ENCODE results near the gene GALNT9. TPM values are rescaled to one million over a fixed set of nuclear protein-coding genes. Genes with fewer than 3 reads are reported as not detected.

The GALNT9 gene
- total RNA-seq, 1 experiment from 2014 or later = not detected

DNA sequence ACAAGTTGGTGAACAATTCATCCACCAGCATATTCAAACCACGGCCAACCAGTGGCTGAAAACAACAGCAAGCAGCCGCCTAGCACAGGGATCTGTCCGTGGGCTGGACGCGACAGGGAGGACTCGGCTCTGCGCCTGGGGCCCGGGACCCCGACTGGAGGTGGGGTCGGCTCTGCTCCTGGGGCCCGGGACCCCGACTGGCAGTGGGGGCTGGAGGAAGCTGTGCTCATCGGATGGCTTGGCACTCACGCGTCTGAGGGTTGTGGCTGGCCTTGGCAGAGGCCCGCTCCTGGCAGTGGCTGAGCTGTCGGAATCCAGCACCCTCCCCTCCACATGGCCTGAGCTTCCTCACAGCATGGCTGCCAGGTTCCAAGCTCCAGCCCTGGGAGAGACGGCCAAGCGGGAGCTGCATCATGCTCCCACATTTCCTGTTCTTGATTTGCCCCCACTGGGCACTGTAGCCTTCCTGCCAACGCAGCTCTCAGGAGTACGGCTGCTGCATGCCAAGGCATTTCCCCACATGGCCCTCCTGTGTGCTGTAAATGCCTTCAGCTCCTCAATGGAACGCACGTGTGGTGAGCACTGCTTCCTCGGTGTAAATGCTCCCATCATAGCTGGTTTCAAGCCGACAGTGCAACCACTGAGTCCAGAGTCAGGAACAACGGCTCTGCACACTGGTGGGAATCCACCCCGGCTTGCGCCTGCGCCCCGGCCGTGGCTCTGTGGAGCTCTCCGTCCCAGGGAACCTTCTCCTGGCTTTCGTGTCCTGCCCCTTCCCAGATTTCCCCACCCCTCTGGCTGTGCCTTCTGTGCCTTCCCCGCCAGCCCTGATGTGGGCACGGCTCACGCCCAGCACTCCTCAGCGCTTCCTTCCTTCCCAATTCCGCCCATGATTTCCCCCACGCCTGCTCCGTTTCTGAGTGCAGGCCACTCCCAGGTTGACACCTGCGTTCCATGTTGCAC lies 7.3 kb upstream of the GALNT9 start:
- no peaks in the 10 kb centered on the region for H3K27me3 ChIP-seq (ENCODE audit: low read length)
- H2AFZ ChIP-seq (ENCODE audit: low read length) = no peak overlapping the region
- H3K9me3 ChIP-seq (ENCODE audit: low read length) = no peaks in the 10 kb centered on the region
- no peak for DNase-seq
- no peaks in the 10 kb centered on the region for H3K36me3 ChIP-seq (ENCODE audit: insufficient read depth, low read length)
- H3K4me2 ChIP-seq (ENCODE audit: low read depth, low read length, poor library complexity, severe bottlenecking) = no peak overlapping the region
- no peak overlapping the region for H3K9ac ChIP-seq (ENCODE audit: low read length)
- H3K27ac ChIP-seq (ENCODE audit: low read length) = no peak overlapping the region
- H3K4me3 ChIP-seq (ENCODE audit: low read length) = no peak overlapping the region
- no peaks in the 10 kb centered on the region for H4K20me1 ChIP-seq (ENCODE audit: insufficient read depth, low read depth, low read length)
- H3K9me2 ChIP-seq (replicated peaks; ENCODE audit: insufficient read depth, low read length) = no peaks in the 10 kb centered on the region
- no peaks in the 10 kb centered on the region for H3K79me2 ChIP-seq (ENCODE audit: low read length)
- no peaks in the 10 kb centered on the region for H3K4me1 ChIP-seq (ENCODE audit: low read length)

DNA sequence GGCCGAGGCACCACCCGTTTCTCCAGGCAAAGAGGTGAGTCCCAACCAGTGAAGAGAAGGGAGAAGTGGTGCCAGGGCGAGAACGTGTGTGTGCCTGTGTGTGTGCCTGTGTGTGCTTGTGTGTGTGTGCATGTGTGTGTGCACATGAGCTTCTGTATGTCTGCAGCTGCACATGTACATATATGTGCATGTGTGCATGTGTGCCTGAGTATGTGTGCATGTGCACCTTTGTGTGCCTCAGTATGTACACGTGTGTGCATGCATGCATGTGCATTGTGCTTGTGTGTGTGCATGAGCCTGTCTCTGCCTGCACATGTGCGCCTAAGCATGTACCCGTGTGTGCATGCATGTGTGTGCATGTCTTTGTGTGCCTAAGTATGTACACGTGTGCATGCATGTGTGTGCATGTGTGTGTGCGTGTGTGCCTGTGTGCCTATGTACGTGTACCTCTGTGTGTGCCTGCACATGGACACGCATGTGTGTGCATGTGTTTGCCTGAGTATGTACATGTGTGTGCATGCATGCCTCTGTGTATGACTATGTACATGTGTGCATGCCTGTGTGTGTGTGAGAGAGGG lies 5.9 kb upstream of the GALNT9 start:
- Histone ChIP-seq H3K4me3 (ENCODE audit: low read length) (no peak overlapping the region), H3K9ac (ENCODE audit: low read length) (no peak overlapping the region), H3K27ac (ENCODE audit: low read length) (no peak overlapping the region), H3K9me2 (replicated peaks; ENCODE audit: insufficient read depth, low read length) (no peaks in the 10 kb centered on the region), H3K4me1 (ENCODE audit: low read length) (no peaks in the 10 kb centered on the region), H3K27me3 (ENCODE audit: low read length) (no peaks in the 10 kb centered on the region), H2AFZ (ENCODE audit: low read length) (no peak overlapping the region), H4K20me1 (ENCODE audit: insufficient read depth, low read depth, low read length) (no peaks in the 10 kb centered on the region), H3K4me2 (ENCODE audit: low read depth, low read length, poor library complexity, severe bottlenecking) (no peak overlapping the region), H3K79me2 (ENCODE audit: low read length) (no peaks in the 10 kb centered on the region), H3K9me3 (ENCODE audit: low read length) (no peaks in the 10 kb centered on the region), H3K36me3 (ENCODE audit: insufficient read depth, low read length) (no peaks in the 10 kb centered on the region)
- no peak for DNase-seq

DNA sequence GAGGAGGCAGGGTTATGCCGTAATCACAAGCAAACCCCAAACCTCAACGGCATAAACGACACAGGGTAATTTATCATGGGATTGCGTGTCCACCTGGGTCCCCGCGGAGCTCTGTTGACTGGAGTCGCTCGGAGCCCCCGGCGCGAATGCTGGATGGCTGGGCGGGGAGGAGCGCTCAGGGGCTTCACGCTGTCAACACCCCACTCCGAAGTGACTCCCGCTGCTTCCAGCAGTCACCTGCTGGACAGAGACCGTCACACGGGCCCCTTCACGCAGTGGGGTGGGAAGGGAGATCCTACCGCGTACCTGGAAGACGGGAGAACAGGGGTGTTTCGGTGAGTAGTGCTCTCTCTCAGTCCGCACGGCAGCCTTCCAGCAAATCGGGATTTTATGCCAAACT lies 4.4 kb upstream of the GALNT9 start:
- Histone ChIP-seq H2AFZ (ENCODE audit: low read length) (no peak overlapping the region), H3K4me2 (ENCODE audit: low read depth, low read length, poor library complexity, severe bottlenecking) (no peak overlapping the region), H3K9me3 (ENCODE audit: low read length) (no peaks in the 10 kb centered on the region), H3K79me2 (ENCODE audit: low read length) (no peaks in the 10 kb centered on the region), H4K20me1 (ENCODE audit: insufficient read depth, low read depth, low read length) (no peaks in the 10 kb centered on the region), H3K4me3 (ENCODE audit: low read length) (no peak overlapping the region), H3K4me1 (ENCODE audit: low read length) (no peaks in the 10 kb centered on the region), H3K36me3 (ENCODE audit: insufficient read depth, low read length) (no peaks in the 10 kb centered on the region), H3K9me2 (replicated peaks; ENCODE audit: insufficient read depth, low read length) (no peaks in the 10 kb centered on the region), H3K27me3 (ENCODE audit: low read length) (no peaks in the 10 kb centered on the region), H3K27ac (ENCODE audit: low read length) (no peak overlapping the region), H3K9ac (ENCODE audit: low read length) (no peak overlapping the region)
- no peak for DNase-seq

DNA sequence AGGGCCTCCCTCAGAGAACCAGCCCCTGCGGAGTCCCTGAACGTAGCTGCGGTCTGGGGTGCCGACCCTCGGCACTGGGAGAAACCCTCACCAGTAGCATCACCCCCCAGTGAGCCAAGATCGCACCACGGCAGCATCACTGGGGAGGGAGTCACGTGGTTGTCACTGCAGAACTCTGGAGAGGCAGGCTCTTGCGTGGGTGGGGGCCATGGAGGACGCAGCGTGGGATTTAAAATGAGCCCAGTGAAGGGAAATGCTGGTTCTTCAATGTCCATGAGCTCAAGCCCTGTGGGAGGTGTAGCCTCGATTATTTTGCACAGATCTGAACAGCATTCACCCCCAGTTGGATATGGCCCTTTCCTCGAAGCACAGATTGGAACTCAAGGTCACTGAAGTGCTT lies 3.9 kb upstream of the GALNT9 start:
- Histone ChIP-seq H3K36me3 (ENCODE audit: insufficient read depth, low read length) (no peaks in the 10 kb centered on the region), H3K4me2 (ENCODE audit: low read depth, low read length, poor library complexity, severe bottlenecking) (no peak overlapping the region), H3K79me2 (ENCODE audit: low read length) (no peaks in the 10 kb centered on the region), H3K9ac (ENCODE audit: low read length) (no peak overlapping the region), H2AFZ (ENCODE audit: low read length) (no peak overlapping the region), H4K20me1 (ENCODE audit: insufficient read depth, low read depth, low read length) (no peaks in the 10 kb centered on the region), H3K27me3 (ENCODE audit: low read length) (no peaks in the 10 kb centered on the region), H3K9me2 (replicated peaks; ENCODE audit: insufficient read depth, low read length) (no peaks in the 10 kb centered on the region), H3K4me1 (ENCODE audit: low read length) (no peaks in the 10 kb centered on the region), H3K4me3 (ENCODE audit: low read length) (no peak overlapping the region), H3K27ac (ENCODE audit: low read length) (no peak overlapping the region), H3K9me3 (ENCODE audit: low read length) (no peaks in the 10 kb centered on the region)
- no peak for DNase-seq

- Histone ChIP-seq H3K27ac (ENCODE audit: low read length) (no peak overlapping the region), H3K79me2 (ENCODE audit: low read length) (no peaks in the 10 kb centered on the region), H4K20me1 (ENCODE audit: insufficient read depth, low read depth, low read length) (no peaks in the 10 kb centered on the region), H3K9me2 (replicated peaks; ENCODE audit: insufficient read depth, low read length) (no peaks in the 10 kb centered on the region), H3K4me2 (ENCODE audit: low read depth, low read length, poor library complexity, severe bottlenecking) (no peak overlapping the region), H3K27me3 (ENCODE audit: low read length) (no peaks in the 10 kb centered on the region), H3K36me3 (ENCODE audit: insufficient read depth, low read length) (no peaks in the 10 kb centered on the region), H3K4me1 (ENCODE audit: low read length) (no peaks in the 10 kb centered on the region), H3K9ac (ENCODE audit: low read length) (no peak overlapping the region), H2AFZ (ENCODE audit: low read length) (no peak overlapping the region), H3K4me3 (ENCODE audit: low read length) (no peak overlapping the region), H3K9me3 (ENCODE audit: low read length) (no peaks in the 10 kb centered on the region)
- no peak for DNase-seq
Observed at GRCh38 chr12:132330549-132330881, 1.1 kb upstream of the GALNT9 start.

DNA sequence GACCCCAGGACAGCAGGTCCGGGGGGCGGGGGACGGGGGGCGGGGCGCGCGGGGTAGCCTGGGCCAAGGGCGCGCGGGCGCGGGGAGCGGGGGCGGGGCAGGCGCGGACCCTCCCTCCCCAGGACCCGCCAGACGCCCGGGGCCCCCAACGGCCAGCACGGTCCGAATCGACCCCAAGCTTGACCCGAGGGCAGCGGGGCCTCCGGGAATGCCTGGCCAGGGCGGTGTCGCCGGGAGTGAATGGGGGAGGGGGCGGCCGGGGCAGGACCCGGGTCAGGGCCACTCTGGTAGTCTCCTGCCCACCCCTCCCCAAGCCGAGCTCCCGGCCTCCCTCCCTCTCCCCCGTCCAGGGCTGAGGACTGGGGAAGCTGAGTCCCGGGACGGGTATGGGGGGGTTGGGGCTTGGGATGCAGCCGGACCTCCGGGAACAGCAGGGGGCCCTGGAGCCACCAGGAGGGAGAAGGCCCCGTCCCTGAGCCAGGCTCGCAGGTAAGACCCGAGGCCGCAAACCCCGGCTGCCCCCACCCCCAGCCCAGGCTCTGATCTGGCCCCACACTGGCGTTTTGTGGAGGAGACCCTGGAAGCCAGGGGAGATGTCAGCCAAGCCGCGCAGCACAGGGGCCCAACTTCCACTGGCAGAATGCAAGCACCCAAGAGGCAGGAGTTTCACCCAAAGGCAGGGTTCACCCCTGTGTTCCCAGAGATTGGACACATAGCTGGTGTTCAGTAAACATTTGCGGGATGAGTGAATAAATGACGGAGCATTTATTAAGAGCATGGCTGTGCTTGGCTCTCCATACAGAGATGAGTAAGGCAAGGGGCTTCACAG lies 545 bp upstream of the GALNT9 start:
- H3K27me3 ChIP-seq (ENCODE audit: low read length) = no peaks in the 10 kb centered on the region
- no peaks in the 10 kb centered on the region for H3K4me1 ChIP-seq (ENCODE audit: low read length)
- H2AFZ ChIP-seq (ENCODE audit: low read length) = no peak overlapping the region
- H3K9ac ChIP-seq (ENCODE audit: low read length) = no peak overlapping the region
- DNase-seq = no peak
- no peak overlapping the region for H3K27ac ChIP-seq (ENCODE audit: low read length)
- H3K4me3 ChIP-seq (ENCODE audit: low read length) = no peak overlapping the region
- H3K9me2 ChIP-seq (replicated peaks; ENCODE audit: insufficient read depth, low read length) = no peaks in the 10 kb centered on the region
- H3K9me3 ChIP-seq (ENCODE audit: low read length) = no peaks in the 10 kb centered on the region
- no peaks in the 10 kb centered on the region for H3K79me2 ChIP-seq (ENCODE audit: low read length)
- H3K4me2 ChIP-seq (ENCODE audit: low read depth, low read length, poor library complexity, severe bottlenecking) = no peak overlapping the region
- no peaks in the 10 kb centered on the region for H3K36me3 ChIP-seq (ENCODE audit: insufficient read depth, low read length)
- no peaks in the 10 kb centered on the region for H4K20me1 ChIP-seq (ENCODE audit: insufficient read depth, low read depth, low read length)

- Histone ChIP-seq H3K36me3 (ENCODE audit: insufficient read depth, low read length) (no peaks in the 10 kb centered on the region), H3K9ac (ENCODE audit: low read length) (no peak overlapping the region), H3K4me1 (ENCODE audit: low read length) (no peaks in the 10 kb centered on the region), H3K9me2 (replicated peaks; ENCODE audit: insufficient read depth, low read length) (no peaks in the 10 kb centered on the region), H3K4me3 (ENCODE audit: low read length) (no peak overlapping the region), H3K27ac (ENCODE audit: low read length) (no peak overlapping the region), H4K20me1 (ENCODE audit: insufficient read depth, low read depth, low read length) (no peaks in the 10 kb centered on the region), H3K9me3 (ENCODE audit: low read length) (no peaks in the 10 kb centered on the region), H3K4me2 (ENCODE audit: low read depth, low read length, poor library complexity, severe bottlenecking) (no peak overlapping the region), H3K79me2 (ENCODE audit: low read length) (no peaks in the 10 kb centered on the region), H2AFZ (ENCODE audit: low read length) (no peak overlapping the region), H3K27me3 (ENCODE audit: low read length) (no peaks in the 10 kb centered on the region)
- DNase-seq = no peak
Observed at GRCh38 chr12:132328282-132329029, 933 bp downstream of the GALNT9 start.
